ENCODE data around the gene RMI2.
A peak's percentile ranks its signal among the peaks of the same experiment; 100 is the strongest.

Gene RMI2

GRCh38 chr16:11309895-11310633 lies 35.2 kb upstream of the RMI2 start:
- no peak for DNase-seq

- DNase-seq = no peak
These were observed 34.7 kb upstream of the RMI2 start for GRCh38 chr16:11310634-11310977.

GRCh38 chr16:11310997-11311561 lies 34.2 kb upstream of the RMI2 start:
- no peak for DNase-seq

GRCh38 chr16:11312718-11313492 lies 32.4 kb upstream of the RMI2 start:
- peak; percentile 80 for DNase-seq

GRCh38 chr16:11313493-11314308 lies 31.6 kb upstream of the RMI2 start:
- no peak for DNase-seq

- DNase-seq = no peak
These were observed 30.9 kb upstream of the RMI2 start for GRCh38 chr16:11314309-11314894.

- peak; percentile 90 for DNase-seq
These were observed 29.7 kb upstream of the RMI2 start for GRCh38 chr16:11315510-11315909.

GRCh38 chr16:11316331-11317015 lies 28.8 kb upstream of the RMI2 start:
- peak; percentile 39 for DNase-seq

GRCh38 chr16:11318817-11319216 lies 26.4 kb upstream of the RMI2 start:
- no peak for DNase-seq

- DNase-seq = no peak
These were observed 25.6 kb upstream of the RMI2 start for GRCh38 chr16:11319529-11320146.

GRCh38 chr16:11320170-11320569 lies 25.1 kb upstream of the RMI2 start:
- no peak for DNase-seq

- DNase-seq = no peak
These were observed 23.6 kb upstream of the RMI2 start for GRCh38 chr16:11321662-11322061.

GRCh38 chr16:11322823-11323222 lies 22.4 kb upstream of the RMI2 start:
- no peak for DNase-seq

- no peak for DNase-seq
These were observed 21.5 kb upstream of the RMI2 start for GRCh38 chr16:11323551-11324336.

GRCh38 chr16:11325404-11326083 lies 19.7 kb upstream of the RMI2 start:
- no peak for DNase-seq

GRCh38 chr16:11326084-11326736 lies 19.0 kb upstream of the RMI2 start:
- no peak for DNase-seq

GRCh38 chr16:11326737-11327276 lies 18.5 kb upstream of the RMI2 start:
- no peak for DNase-seq

- DNase-seq = no peak
These were observed 17.7 kb upstream of the RMI2 start for GRCh38 chr16:11327277-11328171.

Measured in fibroblast of skin of abdomen (primary cell).